H1 (cell line): ENCODE results near the gene KPNA4. TPM values are rescaled to one million over a fixed set of nuclear protein-coding genes. Genes with fewer than 3 reads are reported as not detected.

Experiments
- CTCF ChIA-PET: fragments of 300-600 bp; sonication (Branson Sonifier 250); formaldehyde crosslinking; loops from one replicate; lab custom pipeline; 2021; ENCODE audit not compliant: partially characterized antibody; lab: Charles Lee
- POLR2A ChIA-PET: fragments of 300-600 bp; sonication (Branson Sonifier 250); formaldehyde crosslinking; loops from one replicate; lab custom pipeline; 2021; ENCODE audit warnings: inconsistent platforms; ENCODE audit not compliant: partially characterized antibody; lab: Charles Lee
- DNase-seq, 2 experiments: peaks; one replicate each; pipeline versions ENCODE4 v3.0.0 to v3.0.0-alpha.2; 2010 to 2022; ENCODE audit warnings: low spot score in 2 of 2, low read depth in 1 of 2, mixed read lengths in 1 of 2
- FAIRE-seq: peaks from 2 replicates; lab custom pipeline; 2011; peaks lifted over from hg19 to GRCh38; lab: Jason Lieb, UNC
- H2AFZ ChIP-seq: 2 replicates; pipeline ENCODE4 v1.8.1; 2012; ENCODE audit warnings: low read length, inconsistent platforms
- H2AK5ac ChIP-seq: 2 replicates; pipeline ENCODE4 v1.6.1; 2013; ENCODE audit warnings: low read depth, low read length
- H2BK120ac ChIP-seq: replicated peaks from 2 replicates; pipeline ENCODE3; 2013; ENCODE audit warnings: low read depth, low read length, inconsistent platforms
- H2BK12ac ChIP-seq: 2 replicates; pipeline ENCODE4 v1.6.1; 2013; ENCODE audit warnings: low read depth, low read length
- H2BK15ac ChIP-seq: 2 replicates; pipeline ENCODE4 v1.6.1; 2013; ENCODE audit warnings: low read length
- H2BK20ac ChIP-seq: 2 replicates; pipeline ENCODE4 v1.6.1; 2013; ENCODE audit warnings: low read length
- H2BK5ac ChIP-seq: 2 replicates; pipeline ENCODE4 v1.6.1; 2013; ENCODE audit warnings: low read depth, low read length
- H3K14ac ChIP-seq: 2 replicates; pipeline ENCODE4 v1.6.1; 2013; ENCODE audit warnings: inconsistent platforms; ENCODE audit not compliant: insufficient read length
- H3K18ac ChIP-seq: 2 replicates; pipeline ENCODE4 v1.6.1; 2013; ENCODE audit warnings: low read length; ENCODE audit errors: extremely low read depth
- H3K23ac ChIP-seq: 2 replicates; pipeline ENCODE4 v1.6.1; 2013; ENCODE audit warnings: inconsistent platforms; ENCODE audit not compliant: insufficient read length
- H3K23me2 ChIP-seq: 2 replicates; pipeline ENCODE4 v1.6.1; 2013; ENCODE audit warnings: low read depth, low read length
- H3K27ac ChIP-seq: 2 replicates; pipeline ENCODE4 v1.6.1; 2011; ENCODE audit warnings: low read depth, low read length, inconsistent platforms
- H3K27me3 ChIP-seq, 4 experiments: replicated peaks in 1 of 4; 1 replicate in 1 of 4; 2 replicates in 3 of 4; pipeline versions ENCODE4 v1.6.1 to v1.8.1; 2011 to 2013; ENCODE audit warnings: low read length in 3 of 4, mild to moderate bottlenecking in 3 of 4, inconsistent platforms in 2 of 4, mixed read lengths in 2 of 4, moderate library complexity in 1 of 4; ENCODE audit not compliant: control insufficient read depth in 3 of 4, insufficient read depth in 3 of 4; ENCODE audit errors: extremely low read depth in 1 of 4
- H3K36me3 ChIP-seq, 4 experiments: 2 replicates each; pipeline versions ENCODE4 v1.6.1 to v1.8.1; 2011 to 2013; ENCODE audit warnings: mild to moderate bottlenecking in 4 of 4, low read length in 3 of 4, moderate library complexity in 2 of 4, control low read depth in 1 of 4, inconsistent platforms in 1 of 4; ENCODE audit not compliant: insufficient read depth in 4 of 4, control insufficient read depth in 2 of 4
- H3K4ac ChIP-seq: replicated peaks from 2 replicates; pipeline ENCODE3; 2013; ENCODE audit warnings: low read length, low read depth, mixed read lengths, inconsistent platforms; ENCODE audit not compliant: insufficient read length
- H3K4me1 ChIP-seq, 4 experiments: replicated peaks in 1 of 4; 1 replicate in 1 of 4; 2 replicates in 3 of 4; pipeline versions ENCODE4 v1.6.1 to v1.8.1; 2011 to 2013; ENCODE audit warnings: low read length in 3 of 4, inconsistent platforms in 2 of 4, mixed read lengths in 1 of 4; ENCODE audit not compliant: insufficient read depth in 4 of 4, control insufficient read depth in 3 of 4
- H3K4me2 ChIP-seq, 2 experiments: 2 replicates each; pipeline versions ENCODE4 v1.6.1 to v1.8.1; 2011 to 2013; ENCODE audit warnings: low read depth in 2 of 2, low read length in 2 of 2, control low read depth in 1 of 2, inconsistent platforms in 1 of 2, mild to moderate bottlenecking in 1 of 2; ENCODE audit not compliant: insufficient read depth in 1 of 2
- H3K4me3 ChIP-seq, 4 experiments: fragments of 200-600, 300-600 bp in 1 of 4; sonication (generic), shearing (Covaris generic), sonication (Bioruptor Twin) in 1 of 4; 2 replicates each; pipeline versions ENCODE4 v1.5.1 to v1.8.1; 2011 to 2016; ENCODE audit warnings: low read length in 4 of 4, low read depth in 3 of 4, control low read depth in 2 of 4, inconsistent platforms in 2 of 4, mild to moderate bottlenecking in 2 of 4, mixed read lengths in 1 of 4, moderate library complexity in 1 of 4; ENCODE audit not compliant: insufficient read depth in 2 of 4; ENCODE audit errors: extremely low read depth in 1 of 4
- H3K56ac ChIP-seq: replicated peaks from 2 replicates; pipeline ENCODE3; 2013; ENCODE audit warnings: low read depth, mild to moderate bottlenecking, mixed read lengths, low read length, inconsistent platforms; ENCODE audit not compliant: insufficient read length
- H3K79me1 ChIP-seq: 2 replicates; pipeline ENCODE4 v1.6.1; 2013; ENCODE audit warnings: low read depth, low read length, control low read depth
- H3K79me2 ChIP-seq, 2 experiments: 2 replicates each; pipeline versions ENCODE4 v1.6.1 to v1.8.1; 2012 to 2013; ENCODE audit warnings: low read length in 2 of 2, mild to moderate bottlenecking in 2 of 2, inconsistent platforms in 1 of 2; ENCODE audit not compliant: insufficient read depth in 2 of 2, control insufficient read depth in 1 of 2
- H3K9ac ChIP-seq, 4 experiments: replicated peaks in 1 of 4; 1 replicate in 1 of 4; 2 replicates in 3 of 4; pipeline versions ENCODE4 v1.6.1 to v1.8.1; 2011 to 2013; ENCODE audit warnings: low read depth in 3 of 4, low read length in 3 of 4, control low read depth in 2 of 4, mild to moderate bottlenecking in 2 of 4, moderate library complexity in 2 of 4, inconsistent platforms in 1 of 4; ENCODE audit errors: extremely low read depth in 1 of 4
- H3K9me3 ChIP-seq, 2 experiments: 2 replicates each; pipeline versions ENCODE4 v1.6.1 to v1.8.1; 2012 to 2013; ENCODE audit warnings: mild to moderate bottlenecking in 2 of 2, moderate library complexity in 2 of 2, control low read depth in 1 of 2, inconsistent platforms in 1 of 2, low read depth in 1 of 2, low read length in 1 of 2, mixed read lengths in 1 of 2; ENCODE audit not compliant: insufficient read depth in 2 of 2
- H4K20me1 ChIP-seq, 2 experiments: replicated peaks in 1 of 2; 2 replicates each; pipeline versions ENCODE3 to v1.8.1; 2011 to 2013; ENCODE audit warnings: inconsistent platforms in 2 of 2, low read length in 2 of 2, mild to moderate bottlenecking in 1 of 2; ENCODE audit not compliant: insufficient read depth in 2 of 2, control insufficient read depth in 1 of 2
- H4K5ac ChIP-seq: 2 replicates; pipeline ENCODE4 v1.6.1; 2013; ENCODE audit warnings: low read length, low read depth, mixed read lengths, inconsistent platforms; ENCODE audit not compliant: insufficient read length
- H4K8ac ChIP-seq: 2 replicates; pipeline ENCODE4 v1.8.0; 2013; ENCODE audit warnings: mild to moderate bottlenecking, moderate library complexity, low read length, inconsistent platforms; ENCODE audit not compliant: insufficient read depth; ENCODE audit errors: extremely low read depth
- H4K91ac ChIP-seq: replicated peaks from 2 replicates; pipeline ENCODE3; 2013; ENCODE audit warnings: low read length, mixed read lengths, inconsistent platforms; ENCODE audit not compliant: insufficient read length
- CBX8 ChIP-seq: fragments of 300-800, 300-1000 bp; sonication (generic); IDR thresholded peaks from 2 replicates; pipeline ENCODE4 v1.7.1; 2016; ENCODE audit warnings: low read depth, low read length, borderline replicate concordance
- WGBS, 2 experiments: shearing (Covaris generic) in 1 of 2; methylation state at CpG; one replicate each; pipeline versions ENCODE4 v1.1.6 to v1.1.7; 2013 to 2015; ENCODE audit warnings: low lambda C conversion rate in 2 of 2, mixed read lengths in 2 of 2, inconsistent platforms in 1 of 2, low coverage in 1 of 2, missing lambda C conversion rate in 1 of 2; ENCODE audit not compliant: insufficient replicate concordance in 2 of 2, insufficient coverage in 1 of 2, insufficient read length in 1 of 2; ENCODE audit errors: extremely low coverage in 1 of 2, missing lambda C conversion rate in 1 of 2; 5-methylcytosine and 5-hydroxymethylcytosine counted together
- polyA plus RNA-seq, 7 experiments: library from polyadenylated mRNA; depleted of rRNA in 3 of 7; stranded (reverse) in 5 of 7; unstranded in 2 of 7; fragments of >200 nt in 5 of 7; fragments of 200-250 nt in 2 of 7; gene quantifications; 1 replicate in 5 of 7; 2 replicates in 1 of 7; 4 replicates in 1 of 7; pipeline versions ENCODE4 v1.2.1 to v1.2.3, GENCODE V29; 2011 to 2013; ENCODE audit warnings: missing spikeins in 2 of 7, mixed read lengths in 2 of 7
- total RNA-seq: library from RNA; stranded (reverse); fragmentation: NEBNext Ultra II Directional; extraction: Animal tissue kit (Norgen Biotek cat#: 25700); gene quantifications from 2 replicates; pipeline ENCODE4 v1.2.1, GENCODE V29; 2021

Gene KPNA4
- total and polyA plus RNA-seq, 2 of the 8 experiments (the other 6 are each of a cell fraction or from before 2014, with no cell fraction given) = 13.2 to 81.9 TPM

GRCh38 chr3:160580938-160581337 is 15.6 kb upstream of the KPNA4 start:
- Histone ChIP-seq H4K91ac (no peak overlapping the region), H3K23ac (no peak overlapping the region), H2BK15ac (no peak overlapping the region), H3K79me1 (no peaks in the 10 kb centered on the region), H3K4ac (no peak overlapping the region), H4K8ac (no peak overlapping the region), H2BK5ac (no peak overlapping the region), H3K79me2 (no peaks in the 10 kb centered on the region), H2AK5ac (no peak overlapping the region), H3K36me3 (no peaks in the 10 kb centered on the region), H3K56ac (no peak overlapping the region), H2BK120ac (no peak overlapping the region), H4K5ac (no peak overlapping the region), H3K14ac (no peak overlapping the region), H3K23me2 (no peaks in the 10 kb centered on the region), H3K4me3 (no peak overlapping the region), H2BK12ac (no peak overlapping the region), H3K4me2 (no peak overlapping the region), H3K27me3 (peaks cover 0 to 1% (median 0%) of the 10 kb centered on the region in 4 experiments; a peak in 1 of 7 replicates), H2AFZ (peak overlapping the region; percentile 91), H3K9ac (no peak overlapping the region), H2BK20ac (no peak overlapping the region), H4K20me1 (no peaks in the 10 kb centered on the region), H3K4me1 (peaks cover 0 to 3% (median 0%) of the 10 kb centered on the region in 4 experiments; a peak in 3 of 7 replicates), H3K27ac (no peak overlapping the region), H3K18ac (no peak overlapping the region; the same call in 1 of the 2 replicates), H3K9me3 (no peaks in the 10 kb centered on the region)
- FAIRE-seq = no peak
- DNase-seq = no peak
- POLR2A ChIA-PET = interaction anchor here (1.4 kb wide), 1 partner anchor 17 kb away, joined by 4 read pairs; no protein-coding TSS in a partner anchor
- no peak for TF ChIP-seq CBX8
- 100% methylated on average over 2 of the region's 2 CpGs; no CpG with 5 or more reads in 1 of the 2 experiments for WGBS, 2 experiments
- CTCF ChIA-PET = interaction anchor here (1.3 to 1.6 kb wide), 4 partner anchors 14 to 139 kb away, joined by 3 to 5 read pairs (median 4); no protein-coding TSS in a partner anchor
